Astrocyte of the spinal cord (primary cell): Measurements from ENCODE around the gene CRACR2B.

Experiments
- DNase-seq: peaks from one replicate; pipeline ENCODE4 v3.0.0; 2011; ENCODE audit warnings: low read depth, low spot score
- H3K4me3 ChIP-seq: 2 replicates; pipeline ENCODE4 v1.5.1; 2011; ENCODE audit warnings: low read depth, mild to moderate bottlenecking, low read length, moderate library complexity
- CTCF ChIP-seq: IDR thresholded peaks from 2 replicates; pipeline ENCODE4 v1.5.1; 2012; ENCODE audit warnings: low read depth, mild to moderate bottlenecking, low read length, inconsistent platforms
- in situ Hi-C: cut with HindIII; loops from 2 replicates; pipeline ENCODE4 v1.10.0; 2017; ENCODE audit warnings: low sequenced_read_pairs

CRACR2B gene

GRCh38 chr11:856397-856796, 28.7 kb downstream of the CRACR2B start:
- H3K4me3 ChIP-seq = no peak overlapping the region
- in situ Hi-C loops = no loop called here
- TF ChIP-seq CTCF = no peak
- DNase-seq = no peak

DNA sequence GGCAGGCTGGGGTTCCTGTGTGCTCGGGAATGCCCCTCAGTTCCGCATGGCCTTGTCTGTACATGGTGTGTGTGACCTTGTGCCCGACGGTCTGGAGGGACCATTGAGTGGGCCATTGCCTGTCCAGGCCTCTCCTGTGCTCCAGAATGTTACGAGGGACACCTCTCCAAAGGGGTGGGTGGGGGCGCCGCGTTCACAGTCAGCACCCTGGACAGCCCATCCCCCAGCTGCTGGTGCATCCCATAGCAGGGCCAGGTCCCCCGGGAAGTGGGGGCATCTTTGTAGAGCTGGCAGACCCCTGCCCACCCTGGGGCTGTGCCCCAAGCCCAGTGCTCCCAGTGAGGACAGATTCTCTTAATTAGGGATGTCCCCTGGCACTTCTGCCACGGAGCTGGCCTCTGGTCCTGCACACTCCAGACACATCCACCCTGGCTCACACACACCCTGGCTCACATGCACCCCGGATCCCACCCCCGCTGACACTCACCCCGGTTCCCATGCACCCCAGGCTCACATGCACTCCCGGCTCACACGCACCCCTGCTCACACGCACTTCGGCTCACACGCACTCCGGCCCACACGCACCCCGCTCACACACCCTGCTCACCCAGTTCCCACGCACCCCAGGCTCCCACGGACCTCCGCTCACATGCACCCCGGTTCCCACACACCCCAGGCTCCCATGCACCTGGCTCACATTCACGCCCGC, 30.5 kb downstream of the CRACR2B start:
- no peak overlapping the region for H3K4me3 ChIP-seq
- DNase-seq = no peak
- TF ChIP-seq CTCF = no peak
- in situ Hi-C loops = no loop called here

GRCh38 chr11:858762-859339, 31.1 kb downstream of the CRACR2B start:
- no peak overlapping the region for H3K4me3 ChIP-seq
- no peak for TF ChIP-seq CTCF
- no peak for DNase-seq
- in situ Hi-C loops = no loop called here

DNA sequence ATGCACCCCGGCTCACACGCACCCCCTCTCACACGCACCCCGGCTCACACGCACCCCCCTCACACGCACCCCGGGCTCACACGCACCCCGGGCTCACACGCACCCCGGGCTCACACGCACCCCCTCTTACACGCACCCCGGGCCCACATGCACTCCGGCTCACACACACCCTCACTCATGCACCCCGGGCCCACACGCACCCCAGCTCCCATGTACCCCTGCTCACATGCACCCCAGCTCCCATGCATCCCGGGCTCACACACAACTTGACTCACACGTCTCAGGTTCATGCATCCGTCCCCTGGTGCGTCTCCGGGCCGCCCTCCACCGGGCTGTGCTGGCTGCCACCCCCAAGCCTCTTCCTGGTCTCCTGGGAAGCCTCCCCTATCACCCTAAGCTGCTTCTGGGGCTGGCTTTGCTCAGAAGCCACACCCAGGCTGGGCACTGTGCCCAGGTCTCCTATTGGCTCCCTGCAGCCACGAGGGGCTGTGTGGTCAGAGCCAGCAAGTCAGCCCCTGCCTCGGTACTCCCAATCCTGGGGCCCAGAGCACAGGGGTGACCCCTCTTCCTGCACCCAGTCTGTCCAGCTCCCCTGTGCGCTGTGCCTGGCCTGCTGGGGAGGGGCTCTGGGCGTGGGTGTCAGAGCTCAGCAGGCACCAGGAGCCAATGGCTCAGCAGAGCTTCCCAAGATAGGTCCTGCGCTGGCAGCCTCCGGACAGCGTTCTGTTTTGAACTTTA, 31.8 kb downstream of the CRACR2B start:
- peak overlapping the region; percentile 5 for H3K4me3 ChIP-seq
- peak; percentile 84 for DNase-seq
- TF ChIP-seq CTCF = no peak
- in situ Hi-C loops = no loop called here

GRCh38 chr11:860234-861104, 32.8 kb downstream of the CRACR2B start:
- no peak for DNase-seq

More at GRCh38 chr11:860234-861104, 32.8 kb downstream of the CRACR2B start:
- H3K4me3 ChIP-seq = no peak overlapping the region
- TF ChIP-seq CTCF = no peak
- in situ Hi-C loops = no loop called here
